HepG2 (cell line): ENCODE data around the gene DNAJB2. TPM values are rescaled to one million over a fixed set of nuclear protein-coding genes. Genes with fewer than 3 reads are reported as not detected.
A peak's percentile ranks its signal among the peaks of the same experiment; 100 is the strongest.

Source experiments
- BCLAF1 ChIP-seq: fragments of 450-650 bp; IDR thresholded peaks from 2 replicates; pipeline ENCODE4 v1.6.1; 2017; ENCODE audit warnings: mild to moderate bottlenecking
- CEBPG ChIP-seq: IDR thresholded peaks from 2 replicates; pipeline ENCODE4 v1.6.1; 2016
- CENPT ChIP-seq: sonication (generic); formaldehyde crosslinking; IDR thresholded peaks from 2 replicates; pipeline ENCODE4 v1.8.0; 2022; ENCODE audit warnings: low read depth, mild to moderate bottlenecking, moderate library complexity, missing genetic modification reagents
- ELF1 ChIP-seq: sonication (generic); formaldehyde crosslinking; IDR thresholded peaks from 2 replicates; pipeline ENCODE4 v1.4.0; 2020; ENCODE audit warnings: missing genetic modification reagents
- GLI4 ChIP-seq: sonication (generic); formaldehyde crosslinking; IDR thresholded peaks from 2 replicates; pipeline ENCODE4 v1.5.1; 2020; ENCODE audit warnings: missing genetic modification reagents, mild to moderate bottlenecking, moderate library complexity, borderline replicate concordance
- GRHL1 ChIP-seq: sonication (generic); formaldehyde crosslinking; conservative IDR thresholded peaks from 2 replicates; pipeline ENCODE4 v1.8.0; 2022; ENCODE audit warnings: missing genetic modification reagents
- HIVEP1 ChIP-seq: sonication (generic); formaldehyde crosslinking; IDR thresholded peaks from 2 replicates; pipeline ENCODE4 v1.4.0; 2020; ENCODE audit warnings: mild to moderate bottlenecking, missing genetic modification reagents
- KAT8 ChIP-seq: IDR thresholded peaks from 2 replicates; pipeline ENCODE4 v1.6.1; 2016; ENCODE audit warnings: missing genetic modification reagents, missing compliant biosample characterization
- KLF9 ChIP-seq: IDR thresholded peaks from 2 replicates; pipeline ENCODE4 v1.6.1; 2016; ENCODE audit warnings: low read depth
- PPARG ChIP-seq: conservative IDR thresholded peaks from 2 replicates; pipeline ENCODE4 v1.6.1; 2016; ENCODE audit warnings: missing biosample characterization, missing genetic modification reagents
- SP1 ChIP-seq, 2 experiments: fragments of 450-650 bp in 1 of 2; sonication (generic) in 1 of 2; formaldehyde crosslinking in 1 of 2; IDR thresholded peaks; 2 replicates each; pipeline versions ENCODE4 v1.4.0 to v1.6.1; 2016 to 2020; ENCODE audit warnings: missing genetic modification reagents in 1 of 2
- SRSF1 ChIP-seq: fragments of 200-400 bp; formaldehyde crosslinking; optimal IDR thresholded peaks from 2 replicates; pipeline ENCODE3; 2017; ENCODE audit warnings: mild to moderate bottlenecking, low read depth, low read length, moderate library complexity
- ZNF343 ChIP-seq: sonication (generic); formaldehyde crosslinking; IDR thresholded peaks from 2 replicates; pipeline ENCODE4 v1.4.0; 2020; ENCODE audit warnings: mild to moderate bottlenecking, missing genetic modification reagents
- ZNF616 ChIP-seq: sonication (generic); formaldehyde crosslinking; IDR thresholded peaks from 2 replicates; pipeline ENCODE4 v1.5.0; 2020; ENCODE audit warnings: low read depth, mild to moderate bottlenecking, missing genetic modification reagents
- ZNF672 ChIP-seq: sonication (generic); formaldehyde crosslinking; IDR thresholded peaks from 2 replicates; pipeline ENCODE4 v1.8.1; 2022; ENCODE audit warnings: missing genetic modification reagents
- ZNF766 ChIP-seq: sonication (generic); formaldehyde crosslinking; IDR thresholded peaks from 2 replicates; pipeline ENCODE4 v1.5.0; 2020; ENCODE audit warnings: missing genetic modification reagents, borderline replicate concordance
- ZNF770 ChIP-seq: sonication (generic); formaldehyde crosslinking; IDR thresholded peaks from 2 replicates; pipeline ENCODE4 v1.5.0; 2020; ENCODE audit warnings: mild to moderate bottlenecking, missing genetic modification reagents
- ZUFSP ChIP-seq: sonication (generic); formaldehyde crosslinking; IDR thresholded peaks from 2 replicates; pipeline ENCODE4 v1.9.0; 2021; ENCODE audit warnings: missing genetic modification reagents, mild to moderate bottlenecking, borderline replicate concordance
- polyA plus RNA-seq, 8 experiments: library from polyadenylated mRNA; depleted of rRNA in 3 of 8; stranded (reverse) in 7 of 8; unstranded in 1 of 8; fragments of >200 nt; fragmentation: Illumina TruSeq in 4 of 8; extraction: Trizol in 4 of 8; gene quantifications; 2 replicates each; pipeline versions ENCODE4 v1.2.1 to v1.2.3, GENCODE V29; 2011 to 2016; ENCODE audit warnings: low read depth in 4 of 8, missing spikeins in 1 of 8, mixed read lengths in 1 of 8; ENCODE audit not compliant: insufficient read depth in 1 of 8
- total RNA-seq, 5 experiments: library from RNA; depleted of rRNA; stranded (reverse); fragments of >200 nt; fragmentation: Illumina TruSeq; extraction: Trizol; gene quantifications; 2 replicates each; pipeline ENCODE4 v1.2.3, GENCODE V29; 2016; ENCODE audit warnings: low read depth in 1 of 5

Gene DNAJB2
- total and polyA plus RNA-seq, 2 of the 13 experiments (the other 11 are each of a cell fraction or from before 2014, with no cell fraction given) = 21.3 to 31.1 TPM

- no peak for TF ChIP-seq SRSF1
- TF ChIP-seq KAT8 (CRISPR knock-in tag) = peak; percentile 77
- no peak for TF ChIP-seq ZNF672 (CRISPR knock-in tag)
- peak; percentile 28; the same call in 1 of the 2 replicates for TF ChIP-seq ZNF770
- no peak; the same call in 1 of the 2 replicates for TF ChIP-seq GRHL1 (CRISPR knock-in tag)
- peak; percentile 92; the same call in 1 of the 2 replicates for TF ChIP-seq ZNF343 (CRISPR knock-in tag)
- no peak for TF ChIP-seq BCLAF1
- peak; percentile 88; the same call in 1 of the 2 replicates for TF ChIP-seq KLF9
- TF ChIP-seq CEBPG (CRISPR knock-in tag) = peak; percentile 34; the same call in 1 of the 2 replicates
- 0 out of 2 replicates have a peak, but pooled peaks have one; percentile 92 for TF ChIP-seq CENPT
- no peak for TF ChIP-seq SP1 (IDR thresholded peaks at IDR 0.05)
- TF ChIP-seq SP1 (CRISPR knock-in tag; IDR thresholded peaks at IDR 0.05) = no peak
- TF ChIP-seq PPARG = peak; percentile 84
- peak; percentile 78; the same call in 1 of the 2 replicates for TF ChIP-seq ZNF616 (CRISPR knock-in tag)
- TF ChIP-seq ZUFSP = no peak
- no peak for TF ChIP-seq GLI4 (CRISPR knock-in tag)
- TF ChIP-seq ELF1 (CRISPR knock-in tag) = no peak
- peak; percentile 98 for TF ChIP-seq ZNF766 (CRISPR knock-in tag)
- TF ChIP-seq HIVEP1 (CRISPR knock-in tag) = peak; percentile 58; the same call in 1 of the 2 replicates
Observed at GRCh38 chr2:219308142-219309101, 29.3 kb downstream of the DNAJB2 start (continued).
